Progenitor cell of endocrine pancreas (in vitro differentiated cells): ENCODE results near the gene CFAP43. TPM values are rescaled to one million over a fixed set of nuclear protein-coding genes. Genes with fewer than 3 reads are reported as not detected.

ENCODE experiments used
- DNase-seq: peaks from one replicate; pipeline ENCODE4 v3.0.0; 2021; ENCODE audit warnings: low spot score; ENCODE audit not compliant: unreplicated experiment
- H3K27ac Mint-ChIP-seq: 2 replicates; pipeline ENCODE4 v1.8.0; 2021; ENCODE audit warnings: mild to moderate bottlenecking, moderate library complexity, mixed read lengths
- H3K27me3 Mint-ChIP-seq: 2 replicates; pipeline ENCODE4 v1.8.0; 2021; ENCODE audit warnings: mixed read lengths
- H3K36me3 Mint-ChIP-seq: 2 replicates; pipeline ENCODE4 v1.8.0; 2022; ENCODE audit warnings: mixed read lengths; ENCODE audit not compliant: insufficient read depth
- H3K4me1 Mint-ChIP-seq: 2 replicates; pipeline ENCODE4 v1.8.0; 2021; ENCODE audit warnings: low read depth, mixed read lengths
- H3K4me3 Mint-ChIP-seq: 2 replicates; pipeline ENCODE4 v1.8.0; 2021; ENCODE audit warnings: low read depth, mild to moderate bottlenecking, moderate library complexity, mixed read lengths
- H3K9me3 Mint-ChIP-seq: 2 replicates; pipeline ENCODE4 v1.8.0; 2021; ENCODE audit warnings: low read depth, mixed read lengths
- total RNA-seq: library from RNA; stranded (reverse); gene quantifications from 2 replicates; pipeline ENCODE4 v1.2.1, GENCODE V29; 2021
- TF ChIP-seq, protein P1 (sequence below): fragments of 200-600 bp; sonication (generic); IDR thresholded peaks from one replicate; pipeline ENCODE4 v1.5.0; 2021; ENCODE audit warnings: antibody characterized with exemption, mild to moderate bottlenecking; ENCODE audit not compliant: unreplicated experiment

CFAP43 gene
- total RNA-seq, 1 donor from 2014 or later, result 5.4 TPM

DNA sequence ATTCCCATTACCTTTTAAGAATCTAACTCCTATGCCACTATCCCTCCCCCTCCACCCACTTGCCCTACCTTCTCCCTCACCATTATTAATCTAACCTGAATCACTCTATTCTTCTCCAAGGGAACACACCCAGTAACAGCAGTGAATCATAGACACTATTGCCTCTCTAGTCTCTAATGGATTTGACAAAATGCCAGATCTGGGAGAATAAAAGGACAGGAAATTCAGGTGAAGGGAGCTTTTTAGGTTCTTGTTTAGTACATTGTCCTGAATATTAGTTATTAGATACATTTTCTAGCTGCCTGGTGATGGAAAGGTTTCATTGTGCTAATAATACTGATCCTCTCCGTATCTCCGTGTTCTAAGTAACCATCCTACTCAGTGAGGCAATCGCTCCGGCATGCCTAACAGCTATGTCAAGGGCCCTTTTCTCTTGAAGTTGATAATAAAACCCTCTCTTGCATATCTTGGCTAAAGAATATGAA, 114.3 kb downstream of the CFAP43 start:
- DNase-seq, result no peak
- no peaks in the 10 kb centered on the region for H3K27me3 Mint-ChIP-seq
- no peaks in the 10 kb centered on the region for H3K36me3 Mint-ChIP-seq
- TF ChIP-seq, protein P1, sequence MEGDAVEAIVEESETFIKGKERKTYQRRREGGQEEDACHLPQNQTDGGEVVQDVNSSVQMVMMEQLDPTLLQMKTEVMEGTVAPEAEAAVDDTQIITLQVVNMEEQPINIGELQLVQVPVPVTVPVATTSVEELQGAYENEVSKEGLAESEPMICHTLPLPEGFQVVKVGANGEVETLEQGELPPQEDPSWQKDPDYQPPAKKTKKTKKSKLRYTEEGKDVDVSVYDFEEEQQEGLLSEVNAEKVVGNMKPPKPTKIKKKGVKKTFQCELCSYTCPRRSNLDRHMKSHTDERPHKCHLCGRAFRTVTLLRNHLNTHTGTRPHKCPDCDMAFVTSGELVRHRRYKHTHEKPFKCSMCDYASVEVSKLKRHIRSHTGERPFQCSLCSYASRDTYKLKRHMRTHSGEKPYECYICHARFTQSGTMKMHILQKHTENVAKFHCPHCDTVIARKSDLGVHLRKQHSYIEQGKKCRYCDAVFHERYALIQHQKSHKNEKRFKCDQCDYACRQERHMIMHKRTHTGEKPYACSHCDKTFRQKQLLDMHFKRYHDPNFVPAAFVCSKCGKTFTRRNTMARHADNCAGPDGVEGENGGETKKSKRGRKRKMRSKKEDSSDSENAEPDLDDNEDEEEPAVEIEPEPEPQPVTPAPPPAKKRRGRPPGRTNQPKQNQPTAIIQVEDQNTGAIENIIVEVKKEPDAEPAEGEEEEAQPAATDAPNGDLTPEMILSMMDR, result no peak
- no peak overlapping the region for H3K27ac Mint-ChIP-seq
- no peak overlapping the region for H3K4me3 Mint-ChIP-seq
- peaks cover 21% of the 10 kb centered on the region for H3K4me1 Mint-ChIP-seq
- no peaks in the 10 kb centered on the region for H3K9me3 Mint-ChIP-seq

DNA sequence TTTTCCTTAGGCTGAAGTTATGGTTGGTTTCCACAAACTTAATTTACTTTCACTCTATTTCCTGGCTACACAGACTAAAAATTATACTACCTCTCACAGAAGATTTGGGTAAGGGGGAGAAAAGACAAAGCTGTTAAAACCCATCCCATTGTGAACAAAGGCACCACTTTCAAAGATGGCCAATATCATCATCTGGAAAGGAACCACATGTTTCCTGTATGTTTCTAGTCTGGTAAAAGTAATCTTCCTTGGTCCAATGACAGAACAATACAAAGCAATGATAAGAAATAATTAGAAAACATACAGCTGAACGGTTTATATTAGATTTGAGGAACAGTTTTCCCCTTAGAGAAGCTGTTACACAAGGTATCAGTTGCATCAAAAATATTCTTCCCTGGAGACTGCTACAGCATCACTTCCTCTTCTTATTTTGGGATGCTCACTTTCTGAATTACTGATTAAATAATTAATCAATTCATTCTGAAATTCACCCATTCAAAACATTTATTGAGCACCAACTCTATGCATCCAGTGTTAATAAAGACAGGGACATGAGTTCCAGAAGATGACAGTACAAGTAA, 118.7 kb downstream of the CFAP43 start:
- H3K27me3 Mint-ChIP-seq, result no peaks in the 10 kb centered on the region
- H3K9me3 Mint-ChIP-seq, result no peaks in the 10 kb centered on the region
- TF ChIP-seq, protein P1, result no peak
- H3K27ac Mint-ChIP-seq, result no peak overlapping the region
- no peaks in the 10 kb centered on the region for H3K36me3 Mint-ChIP-seq
- no peak for DNase-seq
- H3K4me1 Mint-ChIP-seq, result peaks cover 14% of the 10 kb centered on the region
- H3K4me3 Mint-ChIP-seq, result no peak overlapping the region

DNA sequence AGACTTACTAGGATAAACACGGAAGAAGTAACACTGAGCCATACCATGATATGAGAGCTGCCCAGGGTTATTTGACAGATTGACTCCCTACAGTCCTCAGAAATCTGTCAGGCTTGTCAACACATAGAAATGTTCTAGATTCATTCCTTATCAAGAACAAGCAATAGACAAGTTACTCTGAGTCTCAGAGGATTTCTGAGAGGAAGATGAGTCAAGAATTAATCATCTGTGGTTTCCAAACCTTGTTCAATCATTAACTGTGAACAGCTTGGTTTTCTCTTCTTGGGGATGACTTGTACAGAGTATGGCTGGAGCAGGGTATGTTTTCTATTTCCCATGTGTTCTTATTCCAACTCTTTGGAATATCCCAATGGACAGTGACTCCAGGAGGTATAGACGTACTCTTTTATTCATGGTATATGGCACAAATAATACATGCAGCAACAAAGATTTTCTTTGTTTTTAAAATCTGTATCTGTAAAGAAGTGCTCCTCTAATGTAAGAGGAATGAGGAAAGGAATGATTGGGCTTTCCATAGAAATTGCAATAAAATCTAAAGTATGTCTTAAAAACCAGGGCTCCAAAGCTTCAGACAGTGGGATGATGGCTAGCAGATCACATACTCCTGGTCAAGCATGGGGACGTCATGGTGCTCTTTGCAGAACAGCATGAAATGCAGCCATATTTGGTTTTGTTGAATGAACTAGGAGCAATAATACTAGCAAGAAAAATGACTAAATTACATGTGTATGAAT, 122.1 kb downstream of the CFAP43 start:
- H3K36me3 Mint-ChIP-seq, result no peaks in the 10 kb centered on the region
- DNase-seq, result no peak
- no peak overlapping the region for H3K4me3 Mint-ChIP-seq
- TF ChIP-seq, protein P1, result no peak
- no peaks in the 10 kb centered on the region for H3K27me3 Mint-ChIP-seq
- H3K4me1 Mint-ChIP-seq, result peaks cover 10% of the 10 kb centered on the region
- H3K9me3 Mint-ChIP-seq, result no peaks in the 10 kb centered on the region
- no peak overlapping the region for H3K27ac Mint-ChIP-seq

DNA sequence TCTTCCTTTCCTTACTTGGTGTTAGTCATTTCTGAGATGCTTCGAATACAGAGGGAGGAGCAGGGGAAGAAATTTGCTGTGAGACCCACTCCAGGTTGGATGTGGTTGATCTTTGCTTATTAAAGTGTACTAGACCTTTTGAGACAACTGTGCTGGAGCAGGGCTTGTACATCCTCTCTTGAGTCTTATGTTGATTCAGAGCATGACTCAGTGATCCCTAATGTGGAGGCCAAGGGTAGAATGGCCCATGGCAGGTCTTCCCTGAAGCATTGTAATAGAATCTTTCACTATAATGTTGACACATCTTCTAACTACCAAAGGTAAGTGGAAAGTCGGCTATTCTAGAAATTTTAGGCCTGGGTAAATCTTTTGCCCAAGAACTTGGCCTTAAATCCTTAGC, 127.2 kb downstream of the CFAP43 start:
- Mint-ChIP-seq H3K4me1 (no peaks in the 10 kb centered on the region), H3K27me3 (peaks cover 6% of the 10 kb centered on the region), H3K36me3 (no peaks in the 10 kb centered on the region), H3K9me3 (no peaks in the 10 kb centered on the region), H3K4me3 (no peak overlapping the region), H3K27ac (no peak overlapping the region)
- TF ChIP-seq, protein P1, result no peak
- DNase-seq, result no peak

DNA sequence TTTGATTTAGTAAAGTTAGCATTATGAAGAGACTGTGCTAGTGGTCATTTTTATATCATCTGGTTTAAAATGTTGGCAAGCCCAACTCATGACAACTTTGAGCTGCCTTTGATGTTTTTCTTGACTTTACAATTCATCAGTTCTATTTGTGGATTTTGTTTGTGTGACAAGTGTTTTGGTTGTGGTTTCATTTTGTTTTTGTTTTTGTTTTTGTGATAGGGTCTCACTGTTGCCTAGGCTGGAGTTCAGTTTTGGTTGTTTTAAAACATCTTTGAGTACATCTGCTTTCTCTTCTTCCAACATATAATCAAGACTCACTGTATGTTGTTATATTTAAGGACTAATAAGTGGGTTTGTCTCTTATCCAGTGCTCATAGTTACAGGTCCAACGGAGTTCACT, 127.7 kb downstream of the CFAP43 start:
- Mint-ChIP-seq H3K4me3 (no peak overlapping the region), H3K9me3 (no peaks in the 10 kb centered on the region), H3K27ac (no peak overlapping the region), H3K27me3 (peaks cover 6% of the 10 kb centered on the region), H3K36me3 (no peaks in the 10 kb centered on the region), H3K4me1 (no peaks in the 10 kb centered on the region)
- TF ChIP-seq, protein P1, result no peak
- DNase-seq, result no peak
